GM12878 (cell line): Measurements from ENCODE around the gene PRKCZ. TPM values are rescaled to one million over a fixed set of nuclear protein-coding genes. Genes with fewer than 3 reads are reported as not detected.

Source experiments
- CBX3 ChIP-seq: fragments of 200-600 bp; sonication (generic); IDR thresholded peaks from 2 replicates; pipeline ENCODE4 v1.6.1; 2016; ENCODE audit warnings: low read depth, borderline replicate concordance
- ESRRA ChIP-seq: IDR thresholded peaks from 2 replicates; pipeline ENCODE4 v1.6.1; 2012; ENCODE audit warnings: mild to moderate bottlenecking, low read length, improper control_type of control experiment
- MTA3 ChIP-seq: IDR thresholded peaks from 2 replicates; pipeline ENCODE4 v1.6.1; 2012; ENCODE audit warnings: low read length, inconsistent platforms, borderline replicate concordance
- NFYB ChIP-seq: IDR thresholded peaks from 2 replicates; pipeline ENCODE4 v1.6.1; 2011; ENCODE audit warnings: low read depth, mild to moderate bottlenecking, low read length, improper control_type of control experiment, moderate library complexity; ENCODE audit not compliant: insufficient read depth
- POLR2AphosphoS2 ChIP-seq: IDR thresholded peaks from 2 replicates; pipeline ENCODE4 v1.6.1; 2011; ENCODE audit warnings: low read depth, mild to moderate bottlenecking, low read length, improper control_type of control experiment, moderate library complexity
- PRDM15 ChIP-seq: fragments of 450-650 bp; formaldehyde crosslinking; IDR thresholded peaks from 2 replicates; pipeline ENCODE4 v1.4.0; 2020; ENCODE audit warnings: mild to moderate bottlenecking, moderate library complexity
- polyA plus RNA-seq, 11 experiments: library from polyadenylated mRNA; depleted of rRNA in 4 of 11; unstranded in 6 of 11; stranded (reverse) in 5 of 11; fragments of >200 nt; fragmentation: Nextera tagmentation in 4 of 11; fragmentation: Illumina TruSeq in 1 of 11; extraction: Ambion mirVana in 4 of 11; extraction: Trizol in 1 of 11; gene quantifications; 1 replicate in 1 of 11; 2 replicates in 10 of 11; pipeline versions ENCODE4 v1.2.1 to v1.2.3, GENCODE V29; 2011 to 2016; ENCODE audit warnings: inconsistent platforms in 2 of 11, missing spikeins in 2 of 11, low read depth in 1 of 11
- total RNA-seq, 4 experiments: library from RNA; depleted of rRNA in 3 of 4; stranded (reverse); fragments of >200 nt in 3 of 4; fragmentation: Illumina TruSeq in 1 of 4; extraction: Trizol in 1 of 4; gene quantifications; 2 replicates each; pipeline versions ENCODE4 v1.2.1 to v1.2.3, GENCODE V29; 2013 to 2021
- TF ChIP-seq, protein P1 (sequence below), 3 experiments: IDR thresholded peaks in 2 of 3; conservative IDR thresholded peaks in 1 of 3; 2 replicates each; pipeline ENCODE4 v1.5.1; 2011; ENCODE audit warnings: low read depth in 3 of 3, low read length in 3 of 3, mild to moderate bottlenecking in 3 of 3, control low read depth in 2 of 3, moderate library complexity in 2 of 3, inconsistent platforms in 1 of 3, mixed read lengths in 1 of 3; ENCODE audit not compliant: control insufficient read depth in 2 of 3, insufficient read depth in 1 of 3; ENCODE audit errors: extremely low read depth in 1 of 3

The PRKCZ gene
- total and polyA plus RNA-seq, 10 of the 15 experiments (the other 5 are each of a cell fraction or from before 2014, with no cell fraction given) = 0.05 to 1.9 (median 0.64) TPM; not detected in 1

GRCh38 chr1:2080140-2080539, 29.9 kb downstream of the PRKCZ start (continued):
- TF ChIP-seq, protein P1, sequence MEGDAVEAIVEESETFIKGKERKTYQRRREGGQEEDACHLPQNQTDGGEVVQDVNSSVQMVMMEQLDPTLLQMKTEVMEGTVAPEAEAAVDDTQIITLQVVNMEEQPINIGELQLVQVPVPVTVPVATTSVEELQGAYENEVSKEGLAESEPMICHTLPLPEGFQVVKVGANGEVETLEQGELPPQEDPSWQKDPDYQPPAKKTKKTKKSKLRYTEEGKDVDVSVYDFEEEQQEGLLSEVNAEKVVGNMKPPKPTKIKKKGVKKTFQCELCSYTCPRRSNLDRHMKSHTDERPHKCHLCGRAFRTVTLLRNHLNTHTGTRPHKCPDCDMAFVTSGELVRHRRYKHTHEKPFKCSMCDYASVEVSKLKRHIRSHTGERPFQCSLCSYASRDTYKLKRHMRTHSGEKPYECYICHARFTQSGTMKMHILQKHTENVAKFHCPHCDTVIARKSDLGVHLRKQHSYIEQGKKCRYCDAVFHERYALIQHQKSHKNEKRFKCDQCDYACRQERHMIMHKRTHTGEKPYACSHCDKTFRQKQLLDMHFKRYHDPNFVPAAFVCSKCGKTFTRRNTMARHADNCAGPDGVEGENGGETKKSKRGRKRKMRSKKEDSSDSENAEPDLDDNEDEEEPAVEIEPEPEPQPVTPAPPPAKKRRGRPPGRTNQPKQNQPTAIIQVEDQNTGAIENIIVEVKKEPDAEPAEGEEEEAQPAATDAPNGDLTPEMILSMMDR (IDR thresholded peaks at IDR 0.05 in 2 of 3, conservative IDR thresholded peaks at IDR 0.05 in 1 of 3; ENCODE audit: control insufficient read depth in 2 of 3, extremely low read depth in 1 of 3, insufficient read depth in 1 of 3, low read depth in 3 of 3, low read length in 3 of 3) = no peak
- no peak for TF ChIP-seq MTA3
- TF ChIP-seq CBX3 = no peak
- no peak for TF ChIP-seq NFYB
- no peak for TF ChIP-seq PRDM15 (CRISPR knock-in tag)
- no peak for TF ChIP-seq ESRRA
- no peak for TF ChIP-seq POLR2AphosphoS2
- TF ChIP-seq, all 136 proteins: peak for 0
